ENCODE results near the gene CFAP92. TPM values are rescaled to one million over a fixed set of nuclear protein-coding genes. Genes with fewer than 3 reads are reported as not detected.

Gene CFAP92
- total and polyA plus RNA-seq, 4 experiments from 2014 or later: 0.38 to 0.47 TPM; not detected in 2

DNA sequence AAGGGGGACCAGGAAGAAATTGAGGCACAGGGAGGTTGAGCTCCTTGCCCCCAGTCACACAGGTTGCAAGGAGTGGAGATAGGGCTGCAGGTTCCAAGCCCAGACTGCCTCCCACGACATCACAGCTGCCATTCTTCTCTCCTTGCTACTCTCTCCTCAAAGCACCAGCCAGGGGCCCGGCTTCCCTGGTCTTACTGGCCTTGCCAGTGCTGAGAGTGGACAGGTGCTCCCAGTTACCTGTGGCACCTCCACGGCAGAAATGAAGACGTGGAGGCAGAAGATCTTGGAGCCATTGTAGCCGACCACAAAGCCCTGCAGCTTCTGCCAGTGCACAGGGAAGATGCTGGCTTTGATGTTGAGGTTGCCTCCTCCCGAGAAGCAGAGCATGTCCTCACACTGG, 132.4 kb downstream of the CFAP92 start:
- Mint-ChIP-seq H3K9me3 (peaks cover 0 to 46% (median 37%) of the 10 kb centered on the region in 8 donors), H3K4me1 (no peaks in the 10 kb centered on the region), H3K4me3 (no peak overlapping the region), H3K27ac (no peak overlapping the region), H3K36me3 (peaks cover 2 to 19% of the 10 kb centered on the region in 2 donors), H3K27me3 (no peaks in the 10 kb centered on the region)
- Histone ChIP-seq H3K36me3 (ENCODE audit: insufficient read depth, low read length) (no peaks in the 10 kb centered on the region), H3K27me3 (ENCODE audit: insufficient read depth, low read length) (no peaks in the 10 kb centered on the region), H3K4me1 (ENCODE audit: insufficient read depth, low read length) (no peaks in the 10 kb centered on the region), H3K9me3 (ENCODE audit: control insufficient read depth in 1 of 2, low read length in 2 of 2) (peaks cover 0 to 25% of the 10 kb centered on the region in 2 donors), H3K27ac (ENCODE audit: low read depth, low read length) (no peak overlapping the region), H3K4me3 (ENCODE audit: low read length in 2 of 2) (no peak overlapping the region)
- POLR2A ChIA-PET (ENCODE audit: partially characterized antibody): no interaction called here
- intact Hi-C loops (cut with micrococcal nuclease): no loop called here
- CTCF ChIA-PET (ENCODE audit: partially characterized antibody): no interaction called here
- no peak for DNase-seq

Other genes starting within 250 kb of the CFAP92 start
- gene ACAD9, start 114.5 kb downstream of the CFAP92 start, total RNA-seq: 10 to 100 TPM; 54.9 to 62.2 TPM
- 10 to 100 TPM; 12.9 to 20.7 TPM for gene ACAD9, start 114.5 kb downstream of the CFAP92 start, polyA plus RNA-seq
- not detected for gene EFCC1, start 7.2 kb upstream of the CFAP92 start, total RNA-seq
- not detected for gene EFCC1, start 7.2 kb upstream of the CFAP92 start, polyA plus RNA-seq
- gene GP9, start 66.7 kb upstream of the CFAP92 start, total RNA-seq: not detected
- gene GP9, start 66.7 kb upstream of the CFAP92 start, polyA plus RNA-seq: not detected
- 10 to 100 TPM; 64.5 to 68.4 TPM for gene RAB43, start 127.7 kb upstream of the CFAP92 start, total RNA-seq
- gene RAB43, start 127.7 kb upstream of the CFAP92 start, polyA plus RNA-seq: 10 to 100 TPM; 11.3 to 16.2 TPM
- gene ISY1, start 167.0 kb upstream of the CFAP92 start, total RNA-seq: 10 to 100 TPM; 29.5 to 34.3 TPM
- gene ISY1, start 167.0 kb upstream of the CFAP92 start, polyA plus RNA-seq: 100 to 1,000 TPM in 1 of 2 donors, 10 to 100 TPM in 1; 98.7 to 104 TPM
- gene CNBP, start 189.8 kb upstream of the CFAP92 start, total RNA-seq: 100 to 1,000 TPM; 369 to 400 TPM
- gene CNBP, start 189.8 kb upstream of the CFAP92 start, polyA plus RNA-seq: 1,000 to 10,000 TPM in 1 of 2 donors, 100 to 1,000 TPM in 1; 938 to 1,608 TPM